ENCODE measurements around the gene SETD1B.

- TF ChIP-seq, protein P1, sequence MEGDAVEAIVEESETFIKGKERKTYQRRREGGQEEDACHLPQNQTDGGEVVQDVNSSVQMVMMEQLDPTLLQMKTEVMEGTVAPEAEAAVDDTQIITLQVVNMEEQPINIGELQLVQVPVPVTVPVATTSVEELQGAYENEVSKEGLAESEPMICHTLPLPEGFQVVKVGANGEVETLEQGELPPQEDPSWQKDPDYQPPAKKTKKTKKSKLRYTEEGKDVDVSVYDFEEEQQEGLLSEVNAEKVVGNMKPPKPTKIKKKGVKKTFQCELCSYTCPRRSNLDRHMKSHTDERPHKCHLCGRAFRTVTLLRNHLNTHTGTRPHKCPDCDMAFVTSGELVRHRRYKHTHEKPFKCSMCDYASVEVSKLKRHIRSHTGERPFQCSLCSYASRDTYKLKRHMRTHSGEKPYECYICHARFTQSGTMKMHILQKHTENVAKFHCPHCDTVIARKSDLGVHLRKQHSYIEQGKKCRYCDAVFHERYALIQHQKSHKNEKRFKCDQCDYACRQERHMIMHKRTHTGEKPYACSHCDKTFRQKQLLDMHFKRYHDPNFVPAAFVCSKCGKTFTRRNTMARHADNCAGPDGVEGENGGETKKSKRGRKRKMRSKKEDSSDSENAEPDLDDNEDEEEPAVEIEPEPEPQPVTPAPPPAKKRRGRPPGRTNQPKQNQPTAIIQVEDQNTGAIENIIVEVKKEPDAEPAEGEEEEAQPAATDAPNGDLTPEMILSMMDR (IDR thresholded peaks at IDR 0.05) = no peak
- no peak for TF ChIP-seq POLR2A (IDR thresholded peaks at IDR 0.05)
Observed at GRCh38 chr12:121793440-121793837, 10.4 kb upstream of the SETD1B start, which contains the start of gene RHOF.
